ENCODE measurements around the gene GALNT1. TPM values are rescaled to one million over a fixed set of nuclear protein-coding genes. Genes with fewer than 3 reads are reported as not detected.

The GALNT1 gene
- total and polyA plus RNA-seq, 10 donors, result 13.9 to 67.1 (median 49.9) TPM

- H3K4me1 ChIP-seq, result peaks cover 20 to 92% (median 58%) of the 10 kb centered on the region in 6 donors
- H3K36me3 ChIP-seq, result no peaks in the 10 kb centered on the region
- intact Hi-C loops (cut with DNase I; ENCODE audit: low total_unique reads), result no loop called here
- H3K27me3 ChIP-seq (replicated peaks in 1 of 7), result no peaks in the 10 kb centered on the region
- TF ChIP-seq POLR2AphosphoS5 (IDR thresholded peaks at IDR 0.05) (no peak), POLR2A (IDR thresholded peaks at IDR 0.05) (no peak)
- TF ChIP-seq, protein P1, sequence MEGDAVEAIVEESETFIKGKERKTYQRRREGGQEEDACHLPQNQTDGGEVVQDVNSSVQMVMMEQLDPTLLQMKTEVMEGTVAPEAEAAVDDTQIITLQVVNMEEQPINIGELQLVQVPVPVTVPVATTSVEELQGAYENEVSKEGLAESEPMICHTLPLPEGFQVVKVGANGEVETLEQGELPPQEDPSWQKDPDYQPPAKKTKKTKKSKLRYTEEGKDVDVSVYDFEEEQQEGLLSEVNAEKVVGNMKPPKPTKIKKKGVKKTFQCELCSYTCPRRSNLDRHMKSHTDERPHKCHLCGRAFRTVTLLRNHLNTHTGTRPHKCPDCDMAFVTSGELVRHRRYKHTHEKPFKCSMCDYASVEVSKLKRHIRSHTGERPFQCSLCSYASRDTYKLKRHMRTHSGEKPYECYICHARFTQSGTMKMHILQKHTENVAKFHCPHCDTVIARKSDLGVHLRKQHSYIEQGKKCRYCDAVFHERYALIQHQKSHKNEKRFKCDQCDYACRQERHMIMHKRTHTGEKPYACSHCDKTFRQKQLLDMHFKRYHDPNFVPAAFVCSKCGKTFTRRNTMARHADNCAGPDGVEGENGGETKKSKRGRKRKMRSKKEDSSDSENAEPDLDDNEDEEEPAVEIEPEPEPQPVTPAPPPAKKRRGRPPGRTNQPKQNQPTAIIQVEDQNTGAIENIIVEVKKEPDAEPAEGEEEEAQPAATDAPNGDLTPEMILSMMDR (IDR thresholded peaks at IDR 0.05 in 8 of 11, conservative IDR thresholded peaks at IDR 0.05 in 3 of 11), result no peak
- H3K27ac ChIP-seq, result peak overlapping the region in 2 of 8 donors; percentile 2 to 32
- DNase-seq, result no peak
- 77 to 92% (median 84%) methylated on average over 4 of the region's 4 CpGs for WGBS, 5 donors
- no peaks in the 10 kb centered on the region for H3K9me3 ChIP-seq
- H3K4me3 ChIP-seq, result no peak overlapping the region
Observed at GRCh38 chr18:35619464-35619863, 37.9 kb downstream of the GALNT1 start.

DNA sequence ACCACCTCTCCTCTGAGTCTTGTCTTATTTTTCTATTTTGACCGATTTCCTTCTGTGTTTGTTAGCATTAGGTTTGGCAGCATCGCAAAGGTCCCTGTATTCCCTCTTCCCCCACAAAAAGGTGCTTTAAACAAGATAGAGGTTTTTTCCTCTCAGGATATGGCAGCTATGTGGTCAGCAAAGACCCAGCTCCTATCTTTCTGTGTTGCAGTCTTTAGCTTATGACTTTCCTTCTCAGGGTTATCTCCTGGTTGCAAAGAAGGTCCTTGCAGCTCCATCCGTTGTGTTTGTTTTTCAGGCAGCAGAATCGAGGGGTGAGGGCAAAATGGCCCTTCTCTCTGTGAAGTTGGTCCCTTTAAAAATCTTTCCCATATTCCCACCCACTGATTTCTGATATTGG lies 38.4 kb downstream of the GALNT1 start:
- DNase-seq, result no peak
- no peaks in the 10 kb centered on the region for H3K9me3 ChIP-seq
- H3K4me1 ChIP-seq, result peaks cover 20 to 97% (median 58%) of the 10 kb centered on the region in 6 donors
- intact Hi-C loops (cut with DNase I; ENCODE audit: low total_unique reads), result no loop called here
- WGBS, 5 donors, result 63 to 81% (median 73%) methylated on average over 4 of the region's 4 CpGs
- H3K36me3 ChIP-seq, result no peaks in the 10 kb centered on the region
- no peaks in the 10 kb centered on the region for H3K27me3 ChIP-seq (replicated peaks in 1 of 7)
- peak overlapping the region in 2 of 8 donors; percentile 2 to 32 for H3K27ac ChIP-seq
- no peak overlapping the region for H3K4me3 ChIP-seq
- TF ChIP-seq, protein P1 (IDR thresholded peaks at IDR 0.05 in 8 of 11, conservative IDR thresholded peaks at IDR 0.05 in 3 of 11), result no peak
- TF ChIP-seq POLR2A (IDR thresholded peaks at IDR 0.05) (no peak), POLR2AphosphoS5 (IDR thresholded peaks at IDR 0.05) (no peak)

- intact Hi-C loops (cut with DNase I; ENCODE audit: low total_unique reads), result no loop called here
- no peaks in the 10 kb centered on the region for H3K36me3 ChIP-seq
- H3K4me3 ChIP-seq, result no peak overlapping the region
- H3K9me3 ChIP-seq, result no peaks in the 10 kb centered on the region
- 49 to 74% (median 65%) methylated on average over 3 of the region's 3 CpGs for WGBS, 5 donors
- H3K27ac ChIP-seq, result peak overlapping the region in 1 of 8 donors; percentile 16
- no peak for TF ChIP-seq POLR2A (IDR thresholded peaks at IDR 0.05)
- TF ChIP-seq, protein P1 (IDR thresholded peaks at IDR 0.05 in 8 of 11, conservative IDR thresholded peaks at IDR 0.05 in 3 of 11), result no peak
- TF ChIP-seq POLR2AphosphoS5 (IDR thresholded peaks at IDR 0.05), result no peak
- DNase-seq, result no peak
- H3K4me1 ChIP-seq, result peaks cover 20 to 90% (median 57%) of the 10 kb centered on the region in 6 donors
- no peaks in the 10 kb centered on the region for H3K27me3 ChIP-seq (replicated peaks in 1 of 7)
Observed at GRCh38 chr18:35620765-35621164, 39.2 kb downstream of the GALNT1 start.

DNA sequence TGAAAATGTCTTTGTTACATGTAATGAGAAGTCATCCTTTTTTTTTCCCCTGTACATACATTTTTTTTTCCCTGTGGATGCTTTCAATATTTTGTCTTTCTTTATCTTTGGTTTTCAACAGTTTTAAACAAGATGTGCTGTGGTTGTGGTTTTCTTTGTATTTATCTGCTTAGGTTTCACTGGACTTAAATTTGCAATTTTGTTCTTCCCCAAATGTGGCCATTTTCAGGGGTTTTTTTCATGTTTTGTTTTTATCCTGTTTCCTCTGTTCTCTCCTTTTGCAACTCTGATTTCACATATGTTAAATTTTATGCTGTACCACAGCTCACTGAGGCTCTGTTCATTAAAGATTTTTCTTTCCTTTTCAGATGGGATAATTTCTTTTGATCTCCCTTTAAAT lies 41.7 kb downstream of the GALNT1 start:
- Histone ChIP-seq H3K27me3 (replicated peaks in 1 of 7) (no peaks in the 10 kb centered on the region), H3K9me3 (peaks cover 0 to 15% (median 7%) of the 10 kb centered on the region in 8 donors), H3K4me3 (no peak overlapping the region), H3K36me3 (peaks cover 0 to 16% (median 0%) of the 10 kb centered on the region in 6 donors), H3K4me1 (peaks cover 0 to 65% (median 35%) of the 10 kb centered on the region in 6 donors), H3K27ac (peak overlapping the region in 1 of 8 donors; percentile 30)
- TF ChIP-seq POLR2AphosphoS5 (IDR thresholded peaks at IDR 0.05) (no peak), POLR2A (IDR thresholded peaks at IDR 0.05) (no peak)
- TF ChIP-seq, protein P1 (IDR thresholded peaks at IDR 0.05 in 8 of 11, conservative IDR thresholded peaks at IDR 0.05 in 3 of 11), result no peak
- intact Hi-C loops (cut with DNase I; ENCODE audit: low total_unique reads), result no loop called here
- DNase-seq, result no peak
